Pancreas (tissue), 10 donors: Measurements from ENCODE around the gene HABP2. TPM values are rescaled to one million over a fixed set of nuclear protein-coding genes. Genes with fewer than 3 reads are reported as not detected.

Source experiments
- ATAC-seq, 4 donors: fragments of 200-7000 bp; cut with Tn5 transposase; one replicate each; pipeline versions ENCODE4 v1.8.0 to v1.9.1; 2020; ENCODE audit warnings: mild to moderate bottlenecking in 4 of 4, moderate library complexity in 4 of 4
- DNase-seq, 6 donors: peaks; one replicate each; pipeline ENCODE4 v3.0.0-alpha.2; 2020
- FAIRE-seq: peaks from 2 replicates; lab custom pipeline; 2012; peaks lifted over from hg19 to GRCh38; lab: Jason Lieb, UNC
- H3K27ac ChIP-seq, 4 donors: fragments of 200-600 bp; sonication (generic); 1 replicate in 3 of 4; 2 replicates in 1 of 4; pipeline versions ENCODE4 v1.5.0 to v1.8.0; 2020
- H3K27me3 ChIP-seq, 4 donors: fragments of 200-600 bp; one replicate each; pipeline ENCODE4 v1.8.0; 2021
- H3K36me3 ChIP-seq, 3 donors: fragments of 200-600 bp; sonication (generic) in 1 of 3; one replicate each; pipeline versions ENCODE4 v1.5.0 to v1.8.0; 2020 to 2021
- H3K4me1 ChIP-seq, 3 donors: fragments of 200-600 bp; one replicate each; pipeline ENCODE4 v1.8.0; 2021
- H3K4me3 ChIP-seq, 4 donors: fragments of 200-600 bp; sonication (generic) in 2 of 4; one replicate each; pipeline versions ENCODE4 v1.5.0 to v1.8.0; 2020 to 2021
- H3K9me3 ChIP-seq, 4 donors: fragments of 200-600 bp; one replicate each; pipeline ENCODE4 v1.8.0; 2021
- WGBS, 2 donors: extraction: QIAGEN DNeasy Blood & Tissue Kit; methylation state at CpG; one replicate each; pipeline ENCODE4 v1.1.7; 2013; 5-methylcytosine and 5-hydroxymethylcytosine counted together
- intact Hi-C, 3 donors: fragments of 100-400 bp; cut with DNase I; formaldehyde crosslinking; loops; one replicate each; pipeline versions ENCODE4 v1.11.1 to v1.14.2; 2022
- polyA plus RNA-seq, 2 donors: library from polyadenylated mRNA; stranded (reverse); fragments of 200-250 nt; gene quantifications; one replicate each; pipeline ENCODE4 v1.2.3, GENCODE V29; 2013
- total RNA-seq, 6 donors: library from RNA; stranded (reverse); fragmentation: NEBNext Ultra II Directional in 4 of 6; extraction: Animal tissue kit (Norgen Biotek cat#: 25700) in 4 of 6; gene quantifications; one replicate each; pipeline versions ENCODE4 v1.2.1 to v1.2.4, GENCODE V29; 2021 to 2023
- TF ChIP-seq, protein P1 (sequence below), 4 donors: fragments of 200-600 bp; sonication (generic) in 3 of 4; IDR thresholded peaks; one replicate each; pipeline versions ENCODE4 v1.5.0 to v1.8.0; 2021; ENCODE audit warnings: antibody characterized with exemption in 4 of 4
- donor health status: healthy with polysubstance abuse.
- donor health status: DM: no; HTN: no; CAD: no; lungs with moderate emphysema.
- donor health status: DM: no; HTN: no; CAD: no.
- donor health status: control.
- donor health status: control.
- donor health status: Bipolar disorder and iron deficiency.
- donor health status: DM: yes; HTN: yes; CAD: no.
- donor health status: DM: no; HTN: no; CAD: no.
- donor health status: DM: no; HTN: no; CAD: no.
- donor health status: DM: yes; HTN: yes; CAD: no.

HABP2 gene
- total and polyA plus RNA-seq, 8 donors: 8.8 to 51.7 (median 14.0) TPM

DNA sequence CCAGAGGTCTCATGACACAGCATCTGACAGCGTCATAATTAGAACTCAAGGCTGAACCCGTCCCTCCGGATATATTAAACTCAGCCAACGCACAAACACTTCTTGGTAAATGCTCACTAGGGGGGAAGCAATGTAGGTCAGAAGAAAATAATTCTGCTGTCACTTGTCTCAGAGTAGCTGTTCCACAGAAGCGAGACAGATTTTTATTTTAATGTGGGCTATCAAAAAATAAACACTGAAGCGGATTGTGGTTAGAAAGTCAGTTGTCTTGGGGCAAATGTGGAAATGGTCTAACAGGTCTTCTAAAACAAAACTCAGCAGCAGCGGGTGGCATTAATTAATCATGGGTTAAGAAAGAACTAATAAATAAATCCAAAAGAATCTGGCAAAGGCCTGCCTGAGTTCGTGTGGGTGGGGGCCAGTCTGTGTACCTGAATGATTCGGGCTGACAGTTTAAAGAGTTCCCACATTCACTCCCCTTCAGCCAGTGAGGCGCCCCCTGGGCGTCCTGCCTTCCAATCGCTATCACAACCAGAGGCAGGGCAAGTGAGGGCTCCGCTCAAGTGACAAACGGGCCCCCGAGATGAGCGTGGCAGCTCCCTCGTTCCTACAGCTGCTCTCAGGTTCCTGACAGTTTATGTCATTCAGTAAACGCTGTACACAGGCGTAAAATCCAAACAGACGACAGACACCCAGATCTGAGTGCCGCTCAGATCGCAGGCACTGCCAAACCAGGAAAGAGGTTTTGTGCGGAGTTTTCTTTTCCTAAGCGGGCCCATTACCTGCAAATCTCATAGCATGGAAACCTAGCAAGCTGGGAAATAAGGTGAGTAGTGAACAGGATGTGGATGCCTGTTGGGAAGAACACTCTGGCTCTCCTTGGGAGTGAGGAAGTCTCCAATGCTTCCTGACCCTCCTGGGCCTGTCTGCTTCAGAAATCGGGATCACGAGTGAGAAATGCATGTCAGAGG lies 58.1 kb downstream of the HABP2 start:
- H3K27me3 ChIP-seq: no peaks in the 10 kb centered on the region
- H3K27ac ChIP-seq: peak overlapping the region; percentile 0 to 54 (median 34)
- H3K4me3 ChIP-seq: no peak overlapping the region
- peak; percentile 20 to 57 (median 28) for ATAC-seq
- 64 to 66% methylated on average over 26 of the region's 26 CpGs for WGBS, 2 donors
- H3K36me3 ChIP-seq: no peaks in the 10 kb centered on the region
- peaks cover 0 to 9% (median 6%) of the 10 kb centered on the region in 3 donors for H3K4me1 ChIP-seq
- TF ChIP-seq, protein P1, sequence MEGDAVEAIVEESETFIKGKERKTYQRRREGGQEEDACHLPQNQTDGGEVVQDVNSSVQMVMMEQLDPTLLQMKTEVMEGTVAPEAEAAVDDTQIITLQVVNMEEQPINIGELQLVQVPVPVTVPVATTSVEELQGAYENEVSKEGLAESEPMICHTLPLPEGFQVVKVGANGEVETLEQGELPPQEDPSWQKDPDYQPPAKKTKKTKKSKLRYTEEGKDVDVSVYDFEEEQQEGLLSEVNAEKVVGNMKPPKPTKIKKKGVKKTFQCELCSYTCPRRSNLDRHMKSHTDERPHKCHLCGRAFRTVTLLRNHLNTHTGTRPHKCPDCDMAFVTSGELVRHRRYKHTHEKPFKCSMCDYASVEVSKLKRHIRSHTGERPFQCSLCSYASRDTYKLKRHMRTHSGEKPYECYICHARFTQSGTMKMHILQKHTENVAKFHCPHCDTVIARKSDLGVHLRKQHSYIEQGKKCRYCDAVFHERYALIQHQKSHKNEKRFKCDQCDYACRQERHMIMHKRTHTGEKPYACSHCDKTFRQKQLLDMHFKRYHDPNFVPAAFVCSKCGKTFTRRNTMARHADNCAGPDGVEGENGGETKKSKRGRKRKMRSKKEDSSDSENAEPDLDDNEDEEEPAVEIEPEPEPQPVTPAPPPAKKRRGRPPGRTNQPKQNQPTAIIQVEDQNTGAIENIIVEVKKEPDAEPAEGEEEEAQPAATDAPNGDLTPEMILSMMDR (IDR thresholded peaks at IDR 0.05): no peak
- no peak for FAIRE-seq
- peak in 2 of 6 donors; percentile 7 to 22 for DNase-seq
- intact Hi-C loops: no loop called here
- no peaks in the 10 kb centered on the region for H3K9me3 ChIP-seq

- DNase-seq: peak; percentile 67 to 84 (median 72)
- TF ChIP-seq, protein P1 (IDR thresholded peaks at IDR 0.05): no peak
- Histone ChIP-seq H3K4me1 (peaks cover 0 to 14% (median 6%) of the 10 kb centered on the region in 3 donors), H3K27me3 (no peaks in the 10 kb centered on the region), H3K9me3 (no peaks in the 10 kb centered on the region), H3K36me3 (no peaks in the 10 kb centered on the region), H3K4me3 (no peak overlapping the region), H3K27ac (peak overlapping the region in 1 of 4 donors; percentile 54)
- peak; percentile 75 to 88 (median 84) for ATAC-seq
- no peak for FAIRE-seq
- 27 to 39% methylated on average over 3 of the region's 3 CpGs for WGBS, 2 donors
- intact Hi-C loops: no loop called here
Observed at GRCh38 chr10:113612154-113612553, 59.3 kb downstream of the HABP2 start.

DNA sequence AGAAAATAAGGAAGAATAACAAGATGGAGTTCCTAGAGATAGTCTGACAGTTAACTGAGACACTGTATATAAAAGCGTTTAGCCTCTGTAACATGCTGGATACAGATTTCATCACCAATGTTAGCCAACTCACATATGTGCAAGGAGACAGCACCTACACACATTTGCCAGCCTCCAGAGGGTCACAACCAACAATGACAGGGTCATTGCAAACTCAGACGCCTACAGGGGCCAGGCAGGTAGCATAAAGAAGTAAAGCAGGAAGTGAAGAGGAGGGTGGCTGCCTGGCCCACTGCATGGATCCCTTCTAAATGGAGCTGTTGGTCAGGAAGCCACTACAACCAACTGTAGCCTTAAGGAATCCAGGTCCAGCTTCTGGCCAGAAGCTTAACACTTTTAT lies 60.6 kb downstream of the HABP2 start:
- Histone ChIP-seq H3K36me3 (no peaks in the 10 kb centered on the region), H3K9me3 (no peaks in the 10 kb centered on the region), H3K27ac (no peak overlapping the region), H3K4me3 (no peak overlapping the region), H3K4me1 (peaks cover 6 to 14% (median 6%) of the 10 kb centered on the region in 3 donors), H3K27me3 (no peaks in the 10 kb centered on the region)
- no peak for ATAC-seq
- intact Hi-C loops: no loop called here
- no peak for DNase-seq
- TF ChIP-seq, protein P1 (IDR thresholded peaks at IDR 0.05): no peak
- WGBS, 2 donors: 84 to 88% methylated on average over 2 of the region's 2 CpGs
- FAIRE-seq: no peak

GRCh38 chr10:113613977-113614690 lies 61.3 kb downstream of the HABP2 start:
- H3K4me1 ChIP-seq: peaks cover 6 to 14% (median 10%) of the 10 kb centered on the region in 3 donors
- TF ChIP-seq, protein P1 (IDR thresholded peaks at IDR 0.05): no peak
- FAIRE-seq (no peak), ATAC-seq (no peak), DNase-seq (no peak)
- WGBS, 2 donors: 83 to 85% methylated on average over 15 of the region's 15 CpGs
- intact Hi-C loops: no loop called here
- no peak overlapping the region for H3K27ac ChIP-seq
- no peaks in the 10 kb centered on the region for H3K36me3 ChIP-seq
- H3K27me3 ChIP-seq: no peaks in the 10 kb centered on the region
- no peaks in the 10 kb centered on the region for H3K9me3 ChIP-seq
- H3K4me3 ChIP-seq: no peak overlapping the region
